Mesothelial cell of epicardium (in vitro differentiated cells): ENCODE results near the gene DIRAS1. TPM values are rescaled to one million over a fixed set of nuclear protein-coding genes. Genes with fewer than 3 reads are reported as not detected.

Experiments
- DNase-seq, 2 experiments: peaks; one replicate each; pipeline ENCODE4 v3.0.0; 2021; ENCODE audit warnings: low spot score in 2 of 2; ENCODE audit not compliant: unreplicated experiment in 2 of 2
- H3K27ac Mint-ChIP-seq: 2 replicates; pipeline ENCODE4 v1.8.0; 2021; ENCODE audit warnings: mixed read lengths
- H3K27me3 Mint-ChIP-seq: 2 replicates; pipeline ENCODE4 v1.8.0; 2021; ENCODE audit warnings: low read depth, mixed read lengths
- H3K36me3 Mint-ChIP-seq: 2 replicates; pipeline ENCODE4 v1.8.0; 2021; ENCODE audit warnings: mixed read lengths
- H3K4me1 Mint-ChIP-seq: 2 replicates; pipeline ENCODE4 v1.8.0; 2021; ENCODE audit warnings: mixed read lengths
- H3K4me3 Mint-ChIP-seq: 2 replicates; pipeline ENCODE4 v1.8.0; 2021; ENCODE audit warnings: mild to moderate bottlenecking, moderate library complexity, mixed read lengths
- H3K9me3 Mint-ChIP-seq: 2 replicates; pipeline ENCODE4 v1.8.0; 2021; ENCODE audit warnings: mixed read lengths
- total RNA-seq: library from RNA; stranded (reverse); gene quantifications from 3 replicates; pipeline ENCODE4 v1.2.1, GENCODE V29; 2021
- TF ChIP-seq, protein P1 (sequence below): fragments of 200-600 bp; sonication (generic); IDR thresholded peaks from one replicate; pipeline ENCODE4 v1.5.0; 2021; ENCODE audit warnings: antibody characterized with exemption; ENCODE audit not compliant: unreplicated experiment

Gene DIRAS1
- total RNA-seq, 1 donor from 2014 or later, result 3.2 TPM

- TF ChIP-seq, protein P1, sequence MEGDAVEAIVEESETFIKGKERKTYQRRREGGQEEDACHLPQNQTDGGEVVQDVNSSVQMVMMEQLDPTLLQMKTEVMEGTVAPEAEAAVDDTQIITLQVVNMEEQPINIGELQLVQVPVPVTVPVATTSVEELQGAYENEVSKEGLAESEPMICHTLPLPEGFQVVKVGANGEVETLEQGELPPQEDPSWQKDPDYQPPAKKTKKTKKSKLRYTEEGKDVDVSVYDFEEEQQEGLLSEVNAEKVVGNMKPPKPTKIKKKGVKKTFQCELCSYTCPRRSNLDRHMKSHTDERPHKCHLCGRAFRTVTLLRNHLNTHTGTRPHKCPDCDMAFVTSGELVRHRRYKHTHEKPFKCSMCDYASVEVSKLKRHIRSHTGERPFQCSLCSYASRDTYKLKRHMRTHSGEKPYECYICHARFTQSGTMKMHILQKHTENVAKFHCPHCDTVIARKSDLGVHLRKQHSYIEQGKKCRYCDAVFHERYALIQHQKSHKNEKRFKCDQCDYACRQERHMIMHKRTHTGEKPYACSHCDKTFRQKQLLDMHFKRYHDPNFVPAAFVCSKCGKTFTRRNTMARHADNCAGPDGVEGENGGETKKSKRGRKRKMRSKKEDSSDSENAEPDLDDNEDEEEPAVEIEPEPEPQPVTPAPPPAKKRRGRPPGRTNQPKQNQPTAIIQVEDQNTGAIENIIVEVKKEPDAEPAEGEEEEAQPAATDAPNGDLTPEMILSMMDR, result no peak
- Mint-ChIP-seq H3K9me3 (no peaks in the 10 kb centered on the region), H3K27ac (no peak overlapping the region), H3K4me3 (no peak overlapping the region), H3K4me1 (peaks cover 10% of the 10 kb centered on the region), H3K36me3 (no peaks in the 10 kb centered on the region), H3K27me3 (peaks cover 42% of the 10 kb centered on the region)
- no peak for DNase-seq
Observed at GRCh38 chr19:2699413-2700140, 21.6 kb downstream of the DIRAS1 start.

DNA sequence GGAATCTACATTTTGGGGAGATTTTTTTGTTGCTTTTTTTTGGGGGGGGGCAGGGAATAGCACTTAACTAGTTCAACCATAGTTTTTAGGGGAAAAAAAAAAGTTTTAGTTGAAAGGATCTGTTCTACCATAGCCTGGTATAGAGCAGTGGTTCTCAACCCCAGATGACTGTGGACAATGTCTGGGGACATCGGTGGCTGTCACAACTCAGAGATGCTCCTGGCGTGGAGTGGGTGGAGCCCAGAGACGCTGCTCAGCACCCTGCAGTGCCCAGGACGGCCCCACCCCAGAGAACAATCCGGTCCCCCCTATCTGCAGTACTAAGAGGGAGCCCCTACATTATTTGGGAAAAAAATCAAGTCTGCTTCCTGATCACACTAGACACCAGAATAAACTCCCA is 27.0 kb downstream of the DIRAS1 start:
- H3K27me3 Mint-ChIP-seq, result peaks cover 7% of the 10 kb centered on the region

GRCh38 chr19:2693492-2694160 is 27.5 kb downstream of the DIRAS1 start:
- no peak overlapping the region for H3K27ac Mint-ChIP-seq
- no peak overlapping the region for H3K4me3 Mint-ChIP-seq
- H3K27me3 Mint-ChIP-seq, result peaks cover 3% of the 10 kb centered on the region
- H3K9me3 Mint-ChIP-seq, result no peaks in the 10 kb centered on the region
- TF ChIP-seq, protein P1, result no peak
- no peaks in the 10 kb centered on the region for H3K36me3 Mint-ChIP-seq
- peaks cover 2% of the 10 kb centered on the region for H3K4me1 Mint-ChIP-seq
- no peak for DNase-seq

More for the DNA sequence above, 27.0 kb downstream of the DIRAS1 start:
- H3K9me3 Mint-ChIP-seq, result no peaks in the 10 kb centered on the region
- DNase-seq, result no peak
- TF ChIP-seq, protein P1, result no peak
- H3K27ac Mint-ChIP-seq, result no peak overlapping the region
- H3K4me3 Mint-ChIP-seq, result no peak overlapping the region
- peaks cover 2% of the 10 kb centered on the region for H3K4me1 Mint-ChIP-seq
- no peaks in the 10 kb centered on the region for H3K36me3 Mint-ChIP-seq

- H3K27ac Mint-ChIP-seq, result no peak overlapping the region
- TF ChIP-seq, protein P1, result no peak
- DNase-seq, result no peak
Observed at GRCh38 chr19:2691951-2692350, 29.2 kb downstream of the DIRAS1 start.

GRCh38 chr19:2690856-2691255 is 30.3 kb downstream of the DIRAS1 start:
- H3K27ac Mint-ChIP-seq, result no peak overlapping the region
- peaks cover 2% of the 10 kb centered on the region for H3K36me3 Mint-ChIP-seq
- H3K9me3 Mint-ChIP-seq, result peaks cover 3% of the 10 kb centered on the region
- H3K4me1 Mint-ChIP-seq, result peaks cover 2% of the 10 kb centered on the region
- H3K27me3 Mint-ChIP-seq, result no peaks in the 10 kb centered on the region
- no peak overlapping the region for H3K4me3 Mint-ChIP-seq
- TF ChIP-seq, protein P1, result no peak
- DNase-seq, result no peak

More at GRCh38 chr19:2691951-2692350, 29.2 kb downstream of the DIRAS1 start:
- H3K4me1 Mint-ChIP-seq, result peaks cover 2% of the 10 kb centered on the region
- H3K27me3 Mint-ChIP-seq, result peaks cover 1% of the 10 kb centered on the region
- H3K36me3 Mint-ChIP-seq, result no peaks in the 10 kb centered on the region
- no peak overlapping the region for H3K4me3 Mint-ChIP-seq
- H3K9me3 Mint-ChIP-seq, result no peaks in the 10 kb centered on the region
